Right ventricle myocardium inferior (tissue), 1 donor: ENCODE results near the gene FARS2. TPM values are rescaled to one million over a fixed set of nuclear protein-coding genes. Genes with fewer than 3 reads are reported as not detected.
"Not testable (repeated sequence)": the region's sequence is repeated elsewhere in the genome, so short reads cannot be mapped to it uniquely, and the experiment has no call there.

Experiments
- ATAC-seq: fragments of 200-7000 bp; cut with Tn5 transposase; one replicate; pipeline ENCODE4 v1.9.1; 2020; ENCODE audit warnings: mild to moderate bottlenecking, moderate library complexity
- DNase-seq: peaks from one replicate; pipeline ENCODE4 v3.0.0; 2021; ENCODE audit errors: missing footprints
- intact Hi-C: fragments of 100-400 bp; cut with DNase I; formaldehyde crosslinking; loops from one replicate; pipeline ENCODE4 v1.11.0; 2022
- total RNA-seq: library from RNA; stranded (reverse); fragmentation: NEBNext Ultra II Directional; extraction: Animal tissue kit (Norgen Biotek cat#: 25700); gene quantifications from one replicate; pipeline ENCODE4 v1.2.1, GENCODE V29; 2021
- donor health status: DM: no; HTN: yes; CAD: no; lungs with severe emphysema.

Gene FARS2
- total RNA-seq, 1 donor from 2014 or later: 20.5 TPM

DNA sequence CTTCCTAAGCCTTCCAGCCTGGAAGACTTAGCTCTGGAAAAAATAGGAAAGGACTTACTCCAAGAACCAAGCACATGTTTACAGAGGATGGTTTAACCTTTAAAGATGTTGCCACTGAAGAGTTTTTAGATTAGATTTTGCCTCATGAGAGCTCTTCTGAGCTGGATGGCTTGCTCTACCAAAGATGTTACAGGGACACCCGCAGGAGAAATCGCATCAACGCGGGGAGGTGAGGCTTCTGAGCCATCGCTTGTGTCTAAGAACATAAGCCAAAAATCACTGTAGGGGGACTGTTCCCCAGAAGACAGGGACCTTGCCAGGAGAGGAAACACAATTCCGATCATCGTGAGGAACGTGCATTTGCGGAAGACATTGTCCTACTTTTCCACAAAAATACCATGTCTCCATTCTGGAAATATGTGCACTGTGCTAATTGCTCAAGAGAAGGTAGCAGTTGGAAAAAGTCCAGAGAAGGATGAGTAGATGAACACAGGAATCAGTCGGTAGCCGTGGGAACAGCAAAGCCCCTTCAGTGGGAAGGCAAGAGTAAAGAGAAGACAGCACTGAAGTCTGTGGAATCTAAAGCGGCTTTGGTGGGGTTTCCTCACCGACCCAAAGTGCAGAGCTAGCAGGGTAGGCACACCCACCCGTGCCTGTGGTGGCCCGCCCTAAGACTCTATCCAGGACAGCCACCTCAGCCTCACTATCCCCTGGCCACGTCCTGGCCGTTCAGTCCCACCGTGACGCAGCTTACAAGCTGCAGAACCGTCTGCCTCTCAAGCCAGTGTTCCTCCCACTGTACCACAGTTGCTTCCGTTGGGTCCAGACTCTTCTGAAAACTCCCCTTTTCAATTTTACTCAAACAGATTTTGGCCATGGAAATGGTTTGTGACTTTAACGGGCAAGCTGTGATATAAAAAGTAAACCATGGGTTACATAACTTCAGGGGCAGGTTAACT is 410.6 kb downstream of the FARS2 start:
- ATAC-seq (no peak), DNase-seq (no peak)
- intact Hi-C loops: no loop called here

GRCh38 chr6:5672581-5673011 is 411.3 kb downstream of the FARS2 start:
- DNase-seq: no peak
- no peak for ATAC-seq
- intact Hi-C loops: no loop called here

GRCh38 chr6:5673019-5673790 is 411.9 kb downstream of the FARS2 start:
- DNase-seq: no peak
- no peak for ATAC-seq
- intact Hi-C loops: no loop called here

- no peak for DNase-seq
- intact Hi-C loops: no loop called here
- ATAC-seq: no peak
Observed at GRCh38 chr6:5674141-5674540, 412.8 kb downstream of the FARS2 start.

GRCh38 chr6:5674721-5675120 is 413.4 kb downstream of the FARS2 start:
- intact Hi-C loops: no loop called here
- peak; percentile 40 for ATAC-seq
- no peak for DNase-seq

GRCh38 chr6:5676701-5677100 is 415.4 kb downstream of the FARS2 start:
- ATAC-seq: no peak
- DNase-seq: no peak
- intact Hi-C loops: no loop called here

GRCh38 chr6:5677219-5678000 is 416.1 kb downstream of the FARS2 start:
- ATAC-seq (no peak), DNase-seq (no peak)
- intact Hi-C loops: no loop called here

- DNase-seq (no peak), ATAC-seq (no peak)
- intact Hi-C loops: no loop called here
Observed at GRCh38 chr6:5679270-5679669, 418.0 kb downstream of the FARS2 start.

DNA sequence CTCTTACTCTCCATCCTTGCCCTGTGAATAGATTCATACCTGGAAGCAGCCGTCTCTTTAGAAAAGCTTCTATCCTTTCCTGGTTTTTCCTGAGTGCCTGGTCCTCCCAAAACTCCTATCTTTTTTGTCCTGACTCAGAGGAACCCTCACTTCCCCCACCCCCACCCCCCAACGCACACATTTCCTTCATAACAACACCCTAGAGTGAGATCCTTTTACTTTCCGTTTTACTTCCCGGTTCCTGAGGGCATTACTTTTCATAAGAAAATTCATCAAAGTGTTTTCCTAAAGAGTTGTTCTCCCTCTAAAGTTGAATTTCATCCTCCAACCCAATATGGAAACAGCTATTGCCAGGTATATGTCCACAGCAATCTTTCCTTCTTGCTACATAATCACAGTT is 418.4 kb downstream of the FARS2 start:
- no peak for ATAC-seq
- intact Hi-C loops: no loop called here
- no peak for DNase-seq

- ATAC-seq: no peak
- no peak for DNase-seq
- intact Hi-C loops: no loop called here
Observed at GRCh38 chr6:5680095-5680494, 418.8 kb downstream of the FARS2 start.

DNA sequence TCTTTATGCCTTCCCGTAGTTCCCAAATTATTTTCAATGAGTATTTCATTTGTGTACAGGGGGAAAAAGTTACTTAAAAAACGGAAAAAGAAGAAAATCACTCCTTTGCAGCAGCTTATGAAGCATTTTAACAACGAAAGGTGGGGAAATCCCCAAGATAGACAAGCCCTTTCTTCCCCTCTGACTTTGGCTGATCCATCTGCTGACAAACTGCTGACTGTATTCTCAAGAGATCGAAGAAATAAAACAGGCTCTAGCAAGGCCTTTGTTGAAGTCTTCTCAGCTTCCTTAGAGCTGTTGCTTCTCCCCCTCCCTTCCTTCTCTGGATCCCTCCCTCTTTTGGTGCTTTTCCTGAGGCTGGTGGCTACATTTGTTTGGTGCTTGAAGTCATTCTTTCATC is 420.2 kb downstream of the FARS2 start:
- ATAC-seq (no peak), DNase-seq (no peak)
- intact Hi-C loops: no loop called here

DNA sequence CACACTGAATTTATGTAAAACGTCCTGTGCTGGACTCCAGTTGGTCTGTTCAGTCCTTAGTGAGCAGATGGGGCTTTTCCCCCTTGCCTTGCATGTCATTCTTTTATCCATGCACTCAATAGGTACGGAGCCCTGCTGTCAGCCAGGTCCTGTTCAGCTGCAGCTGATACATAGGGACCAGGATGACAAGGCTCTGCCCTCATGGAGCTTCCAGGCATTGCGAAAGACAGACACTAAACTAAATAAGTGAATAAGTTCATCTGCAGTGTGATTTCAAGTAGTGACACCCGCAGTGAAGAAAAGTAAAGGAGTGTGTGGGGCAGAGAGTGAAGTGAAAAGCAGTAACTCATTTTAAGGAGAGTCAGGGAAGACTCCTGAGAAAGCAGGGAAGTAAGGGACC is 421.2 kb downstream of the FARS2 start:
- intact Hi-C loops: no loop called here

GRCh38 chr6:5683747-5684146 is 422.4 kb downstream of the FARS2 start:
- DNase-seq, ATAC-seq, intact Hi-C loops: not testable (repeated sequence)

More for the DNA sequence above, 421.2 kb downstream of the FARS2 start:
- ATAC-seq (no peak), DNase-seq (no peak)

DNA sequence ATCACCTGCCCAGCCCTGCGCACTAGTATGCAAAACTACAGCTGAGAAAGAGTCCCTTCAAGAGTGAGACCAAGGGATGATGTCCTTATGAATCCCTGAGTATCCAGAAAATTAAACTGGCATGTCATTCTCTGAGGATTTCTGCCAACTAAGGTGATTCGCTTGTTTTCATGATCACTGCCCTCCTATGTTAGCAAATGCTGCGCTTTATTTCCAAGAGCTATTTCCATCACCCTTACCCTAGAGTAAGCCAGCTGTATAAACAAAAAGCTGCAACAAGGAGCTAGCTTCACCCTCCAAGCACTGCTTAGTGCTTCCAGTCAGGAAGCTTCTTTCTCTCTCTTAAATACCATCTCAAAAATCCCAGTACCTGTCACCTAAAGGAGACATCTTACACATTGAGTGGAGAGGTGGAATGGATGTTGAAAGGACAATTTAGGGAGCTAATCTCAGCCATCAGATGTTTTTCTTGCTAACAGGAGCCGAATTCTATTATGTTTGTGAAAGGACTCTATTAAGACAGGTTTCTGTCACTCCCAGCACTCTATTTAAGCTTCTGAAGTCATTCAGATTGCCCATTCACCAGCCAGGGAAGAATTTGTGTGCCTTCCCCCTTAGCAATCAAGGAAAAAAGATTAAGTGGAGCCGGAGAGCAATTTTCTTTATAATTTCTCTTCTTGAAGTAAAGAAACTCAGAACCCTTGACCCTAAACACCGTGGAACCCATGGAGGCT is 423.2 kb downstream of the FARS2 start:
- no peak for ATAC-seq
- DNase-seq: no peak
- intact Hi-C loops: no loop called here

DNA sequence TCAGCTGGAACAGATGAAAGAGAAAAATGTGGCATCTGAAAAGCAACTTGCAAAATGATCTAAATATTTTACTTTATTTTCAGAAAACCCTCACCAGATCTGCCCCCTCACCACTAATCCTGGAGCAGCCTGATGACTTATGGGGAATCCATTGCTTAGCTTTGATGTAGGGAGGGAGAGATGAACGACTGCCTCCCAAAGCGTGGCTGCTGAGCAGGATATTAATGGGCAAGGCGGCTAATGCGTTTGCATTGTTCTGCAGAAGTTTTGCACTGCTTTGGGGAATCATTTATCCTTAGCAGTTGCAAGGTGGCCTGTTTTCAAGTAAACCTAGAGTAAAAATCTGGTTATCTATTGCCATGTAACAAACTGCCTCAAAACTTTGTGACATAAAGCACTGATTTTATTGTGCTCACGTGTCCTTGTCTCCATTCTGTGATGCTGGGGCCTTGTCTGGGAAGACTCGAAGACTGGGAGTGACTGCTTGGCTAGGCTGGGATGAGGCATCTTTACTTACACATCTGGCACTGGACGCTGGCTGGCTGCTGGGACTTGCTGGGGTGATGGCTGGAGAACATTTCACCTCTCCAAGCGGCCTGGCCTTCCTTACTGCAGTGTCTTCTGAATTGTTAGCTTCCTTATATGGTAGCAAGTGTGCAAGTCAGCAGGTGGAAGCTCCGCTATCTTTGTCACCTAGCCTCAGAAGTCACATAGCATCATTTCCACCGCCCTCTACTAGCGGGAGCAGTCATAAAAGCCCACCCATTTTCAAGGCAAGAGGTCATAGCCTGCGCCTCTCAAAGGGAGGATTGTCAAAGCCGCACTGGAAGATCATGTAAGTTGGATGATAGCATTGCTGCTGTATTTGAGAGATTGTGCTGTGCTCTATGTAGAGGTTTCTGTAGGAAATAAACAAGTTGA is 432.2 kb downstream of the FARS2 start:
- intact Hi-C loops: no loop called here
- no peak for ATAC-seq

DNA sequence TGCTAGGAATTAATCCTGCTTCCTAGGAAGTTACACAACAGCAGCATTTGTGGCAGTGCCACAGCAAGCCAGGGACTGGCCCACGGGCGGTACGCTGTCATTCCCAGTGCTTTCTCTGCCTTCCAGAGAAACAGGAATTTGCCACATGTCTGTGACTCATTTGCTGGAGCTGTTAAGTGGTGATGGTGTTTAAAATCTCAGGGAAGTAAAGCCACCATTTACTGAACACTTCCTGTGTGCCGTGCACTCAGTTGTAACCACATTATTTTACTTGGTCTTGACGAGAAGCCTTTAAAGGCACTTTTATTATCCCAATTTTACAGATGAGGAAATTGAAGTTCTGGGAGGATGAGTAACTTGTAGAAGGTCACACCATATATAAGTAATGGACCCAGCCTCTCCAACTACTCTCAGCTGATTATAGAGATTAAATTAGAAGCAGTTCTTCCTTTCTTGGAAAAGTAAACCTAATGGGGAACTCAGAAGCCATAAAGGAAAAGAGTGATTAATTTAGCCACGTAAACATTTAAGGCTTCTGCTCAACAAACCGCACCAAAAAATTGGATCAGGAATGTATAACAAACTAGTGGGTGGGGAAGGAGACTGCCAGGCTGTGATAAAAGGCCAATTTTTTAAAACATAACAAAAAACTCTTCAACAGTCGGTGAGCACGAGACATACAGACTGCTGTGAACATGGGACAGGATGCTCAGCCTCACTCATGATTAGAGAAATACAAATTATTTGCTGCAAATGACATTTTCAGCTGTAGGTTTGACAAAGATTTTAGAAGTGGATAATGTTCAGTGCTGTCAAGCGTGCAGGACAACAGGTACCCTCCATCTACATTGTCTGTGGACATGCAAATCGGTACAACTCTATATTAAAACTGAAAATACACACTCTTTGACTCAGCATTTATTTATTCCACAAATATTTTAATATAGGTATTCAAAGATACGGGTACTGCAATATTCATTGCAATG is 434.2 kb downstream of the FARS2 start:
- intact Hi-C loops: no loop called here
- ATAC-seq (no peak), DNase-seq (no peak)

More for the DNA sequence above, 432.2 kb downstream of the FARS2 start:
- DNase-seq: no peak
